PC-9 (cell line): ENCODE results near the gene CDC42EP3. TPM values are rescaled to one million over a fixed set of nuclear protein-coding genes. Genes with fewer than 3 reads are reported as not detected.

Experiments used
- BruUV-seq: library from RNA; stranded (reverse); fragments of 400-500 nt; replicated peaks from 2 replicates; lab custom pipeline; 2021; lab: Mats Ljungman, UMichigan
- CTCF ChIA-PET: fragments of 300-600 bp; sonication (Branson Sonifier 250); formaldehyde crosslinking; loops from one replicate; lab custom pipeline; 2022; ENCODE audit warnings: antibody characterized with exemption; lab: Charles Lee
- POLR2A ChIA-PET: fragments of 300-600 bp; sonication (Branson Sonifier 250); formaldehyde crosslinking; loops from one replicate; lab custom pipeline; 2022; ENCODE audit warnings: antibody characterized with exemption; ENCODE audit not compliant: unreplicated experiment; lab: Charles Lee
- DNase-seq, 2 experiments: peaks; one replicate each; pipeline versions ENCODE4 v3.0.0 to v3.0.0-alpha.2; 2015 to 2022; ENCODE audit warnings: mixed read lengths in 1 of 2
- H2AFZ ChIP-seq: fragments of 200-600 bp; sonication (generic); 2 replicates; pipeline ENCODE4 v1.8.1; 2017; ENCODE audit warnings: antibody characterized with exemption
- H3F3A ChIP-seq: fragments of 200-600 bp; sonication (generic); 2 replicates; pipeline ENCODE4 v1.8.1; 2017; ENCODE audit warnings: antibody characterized with exemption, mild to moderate bottlenecking, low read depth; ENCODE audit not compliant: insufficient read depth
- H3K27ac ChIP-seq: fragments of 200-600 bp; sonication (generic); 2 replicates; pipeline ENCODE4 v1.6.1; 2016; ENCODE audit warnings: mixed run types
- H3K27me3 ChIP-seq: fragments of 200-600 bp; sonication (generic); 2 replicates; pipeline ENCODE4 v1.6.1; 2016; ENCODE audit warnings: low read depth, mixed run types; ENCODE audit not compliant: insufficient read depth
- H3K36me3 ChIP-seq: fragments of 200-600 bp; sonication (generic); 2 replicates; pipeline ENCODE4 v1.6.1; 2016; ENCODE audit warnings: low read depth, mixed run types
- H3K4me1 ChIP-seq: fragments of 200-600 bp; sonication (generic); replicated peaks from 2 replicates; pipeline ENCODE4 v1.6.1; 2016; ENCODE audit warnings: mixed run types; ENCODE audit not compliant: insufficient read depth
- H3K4me2 ChIP-seq: fragments of 200-600 bp; sonication (generic); 2 replicates; pipeline ENCODE4 v1.6.1; 2017; ENCODE audit warnings: mixed run types
- H3K4me3 ChIP-seq: fragments of 200-600 bp; sonication (generic); 2 replicates; pipeline ENCODE4 v1.6.1; 2016; ENCODE audit warnings: mixed run types
- H3K79me2 ChIP-seq: fragments of 200-600 bp; sonication (generic); 2 replicates; pipeline ENCODE4 v1.6.1; 2017; ENCODE audit warnings: low read depth, mixed run types
- H3K9me2 ChIP-seq: fragments of 200-600 bp; sonication (generic); 2 replicates; pipeline ENCODE4 v1.8.1; 2017; ENCODE audit warnings: mild to moderate bottlenecking; ENCODE audit not compliant: insufficient read depth
- H3K9me3 ChIP-seq: fragments of 200-600 bp; sonication (generic); 2 replicates; pipeline ENCODE4 v1.8.1; 2016; ENCODE audit warnings: low read depth; ENCODE audit not compliant: insufficient read depth
- H4K20me1 ChIP-seq: fragments of 200-600 bp; sonication (generic); 2 replicates; pipeline ENCODE4 v1.8.1; 2017; ENCODE audit not compliant: insufficient read depth
- CTCF ChIP-seq: fragments of 200-600 bp; sonication (generic); conservative IDR thresholded peaks from 2 replicates; pipeline ENCODE4 v1.6.1; 2017; ENCODE audit warnings: mixed run types, antibody characterized with exemption, mild to moderate bottlenecking, moderate library complexity
- EZH2 ChIP-seq: fragments of 200-600 bp; sonication (generic); IDR thresholded peaks from 2 replicates; pipeline ENCODE4 v1.8.0; 2017; ENCODE audit warnings: antibody characterized with exemption, low read depth
- intact Hi-C: fragments of 100-400 bp; cut with micrococcal nuclease; formaldehyde crosslinking; loops from one replicate; pipeline ENCODE4 v1.10.0; 2022; ENCODE audit not compliant: unreplicated experiment
- total RNA-seq: library from RNA; stranded (reverse); gene quantifications from 2 replicates; pipeline ENCODE4 v1.2.3, GENCODE V29; 2021

CDC42EP3 gene
- total RNA-seq, 1 experiment from 2014 or later, result 54.1 TPM

GRCh38 chr2:37664231-37664643 lies 7.2 kb downstream of the CDC42EP3 start:
- TF ChIP-seq CTCF (no peak), EZH2 (no peak)
- H3K79me2 ChIP-seq, result peaks cover 100% of the 10 kb centered on the region
- H3K4me2 ChIP-seq, result peak overlapping the region; percentile 31; the same call in 1 of the 2 replicates
- no TSS peak for BruUV-seq
- H3K4me3 ChIP-seq, result no peak overlapping the region
- CTCF ChIA-PET, result no interaction called here
- H3K9me3 ChIP-seq, result no peaks in the 10 kb centered on the region
- no peaks in the 10 kb centered on the region for H3K27me3 ChIP-seq
- H2AFZ ChIP-seq, result no peak overlapping the region
- no peaks in the 10 kb centered on the region for H3K9me2 ChIP-seq
- peaks cover 59% of the 10 kb centered on the region for H3K4me1 ChIP-seq
- intact Hi-C loops, result no loop called here
- H3F3A ChIP-seq, result peaks cover 8% of the 10 kb centered on the region; the same call in 1 of the 2 replicates
- no peak overlapping the region; the same call in 1 of the 2 replicates for H3K27ac ChIP-seq
- H4K20me1 ChIP-seq, result peaks cover 15% of the 10 kb centered on the region
- peaks cover 40% of the 10 kb centered on the region for H3K36me3 ChIP-seq
- peak in 1 of 2 experiments; percentile 70 for DNase-seq
- POLR2A ChIA-PET, result no interaction called here

- Histone ChIP-seq H2AFZ (no peak overlapping the region), H3K79me2 (peaks cover 100% of the 10 kb centered on the region), H3F3A (peaks cover 8% of the 10 kb centered on the region; the same call in 1 of the 2 replicates), H3K4me2 (no peak overlapping the region), H3K27me3 (no peaks in the 10 kb centered on the region), H3K27ac (no peak overlapping the region), H3K4me1 (peaks cover 59% of the 10 kb centered on the region), H3K9me2 (no peaks in the 10 kb centered on the region), H4K20me1 (peaks cover 7% of the 10 kb centered on the region), H3K36me3 (peaks cover 44% of the 10 kb centered on the region), H3K9me3 (no peaks in the 10 kb centered on the region), H3K4me3 (no peak overlapping the region)
- intact Hi-C loops, result no loop called here
- ChIA-PET CTCF (no interaction called here), POLR2A (interaction anchor here (0.5 kb wide), 1 partner anchor 13 kb away, joined by 3 read pairs; no protein-coding TSS in a partner anchor)
- TF ChIP-seq CTCF (no peak), EZH2 (no peak)
- DNase-seq, result no peak
- BruUV-seq, result no TSS peak
These were observed 8.1 kb downstream of the CDC42EP3 start for GRCh38 chr2:37663390-37663789.

- no peak overlapping the region for H3K4me3 ChIP-seq
- DNase-seq, result no peak
- peaks cover 37% of the 10 kb centered on the region for H3K36me3 ChIP-seq
- no peaks in the 10 kb centered on the region for H3K9me2 ChIP-seq
- peaks cover 98% of the 10 kb centered on the region for H3K79me2 ChIP-seq
- peaks cover 4% of the 10 kb centered on the region for H4K20me1 ChIP-seq
- H3F3A ChIP-seq, result peaks cover 12% of the 10 kb centered on the region
- H3K27me3 ChIP-seq, result no peaks in the 10 kb centered on the region
- ChIA-PET POLR2A (no interaction called here), CTCF (no interaction called here)
- H3K27ac ChIP-seq, result no peak overlapping the region
- intact Hi-C loops, result no loop called here
- no peak overlapping the region for H2AFZ ChIP-seq
- peaks cover 45% of the 10 kb centered on the region for H3K4me1 ChIP-seq
- H3K4me2 ChIP-seq, result peak overlapping the region; percentile 3; the same call in 1 of the 2 replicates
- BruUV-seq, result no TSS peak
- no peak for TF ChIP-seq CTCF
- no peak for TF ChIP-seq EZH2
- no peaks in the 10 kb centered on the region for H3K9me3 ChIP-seq
These were observed 11.7 kb downstream of the CDC42EP3 start for GRCh38 chr2:37659723-37660122.
